Subcutaneous adipose tissue (tissue), 4 donors: Measurements from ENCODE around the gene GPRASP2. TPM values are rescaled to one million over a fixed set of nuclear protein-coding genes. Genes with fewer than 3 reads are reported as not detected.

ENCODE experiments used
- total RNA-seq, 4 donors: library from RNA; depleted of rRNA; stranded (reverse); fragments of >200 nt; gene quantifications; one replicate each; pipeline ENCODE4 v1.1.0, GENCODE V29; 2016
- TF ChIP-seq, protein P1 (sequence below): fragments of 450-650 bp; IDR thresholded peaks from one replicate; pipeline ENCODE4 v1.5.1; 2016; ENCODE audit warnings: low read depth, mild to moderate bottlenecking, control low read depth, antibody characterized with exemption, moderate library complexity

Gene GPRASP2
- 1 to 10 TPM; 1.8 to 6.8 (median 5.8) TPM for total RNA-seq

DNA sequence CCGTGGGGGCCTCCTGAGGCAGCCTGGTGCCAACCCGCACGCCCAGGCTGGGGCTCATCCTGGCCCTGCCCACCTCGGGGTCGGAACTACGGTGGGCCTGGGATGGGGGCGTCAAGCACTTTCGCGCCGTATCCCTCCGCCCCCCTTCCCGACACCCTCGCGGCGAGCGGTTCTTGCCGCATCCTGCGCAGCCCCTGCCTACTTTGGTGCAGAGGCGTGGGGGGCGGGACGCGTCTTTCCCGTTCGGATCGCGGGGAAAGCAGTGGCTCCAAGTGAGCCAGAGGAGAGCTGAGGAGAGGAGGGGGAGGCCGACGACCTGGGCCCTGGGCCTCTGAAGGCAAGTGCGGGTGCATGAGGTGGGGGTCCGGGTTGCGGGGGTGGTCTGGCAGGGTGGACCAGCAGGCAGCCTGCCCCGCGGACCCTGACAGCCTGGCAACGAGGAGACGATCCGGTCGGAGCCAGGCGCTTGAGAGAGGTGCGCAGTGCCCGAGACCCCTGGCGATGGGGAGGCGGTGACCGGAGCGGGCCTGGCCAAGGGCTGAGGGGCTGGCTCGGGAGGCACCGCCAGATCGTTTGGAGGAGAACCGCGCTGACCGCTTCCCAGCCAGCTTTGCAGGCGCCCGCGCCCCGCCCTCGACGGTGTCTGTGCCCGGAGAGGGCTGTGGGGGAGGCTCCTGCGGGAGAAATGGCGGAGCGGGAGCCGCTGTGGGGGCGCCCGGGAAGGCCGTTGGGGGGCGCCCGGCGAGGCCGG, at the start of gene GPRASP2:
GPRASP2 (plus strand) TSS at position 233 of the 751 bp plus-strand sequence. CDS start 2,422 bp downstream, outside the sequence.
- TF ChIP-seq, protein P1, sequence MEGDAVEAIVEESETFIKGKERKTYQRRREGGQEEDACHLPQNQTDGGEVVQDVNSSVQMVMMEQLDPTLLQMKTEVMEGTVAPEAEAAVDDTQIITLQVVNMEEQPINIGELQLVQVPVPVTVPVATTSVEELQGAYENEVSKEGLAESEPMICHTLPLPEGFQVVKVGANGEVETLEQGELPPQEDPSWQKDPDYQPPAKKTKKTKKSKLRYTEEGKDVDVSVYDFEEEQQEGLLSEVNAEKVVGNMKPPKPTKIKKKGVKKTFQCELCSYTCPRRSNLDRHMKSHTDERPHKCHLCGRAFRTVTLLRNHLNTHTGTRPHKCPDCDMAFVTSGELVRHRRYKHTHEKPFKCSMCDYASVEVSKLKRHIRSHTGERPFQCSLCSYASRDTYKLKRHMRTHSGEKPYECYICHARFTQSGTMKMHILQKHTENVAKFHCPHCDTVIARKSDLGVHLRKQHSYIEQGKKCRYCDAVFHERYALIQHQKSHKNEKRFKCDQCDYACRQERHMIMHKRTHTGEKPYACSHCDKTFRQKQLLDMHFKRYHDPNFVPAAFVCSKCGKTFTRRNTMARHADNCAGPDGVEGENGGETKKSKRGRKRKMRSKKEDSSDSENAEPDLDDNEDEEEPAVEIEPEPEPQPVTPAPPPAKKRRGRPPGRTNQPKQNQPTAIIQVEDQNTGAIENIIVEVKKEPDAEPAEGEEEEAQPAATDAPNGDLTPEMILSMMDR = no peak

DNA sequence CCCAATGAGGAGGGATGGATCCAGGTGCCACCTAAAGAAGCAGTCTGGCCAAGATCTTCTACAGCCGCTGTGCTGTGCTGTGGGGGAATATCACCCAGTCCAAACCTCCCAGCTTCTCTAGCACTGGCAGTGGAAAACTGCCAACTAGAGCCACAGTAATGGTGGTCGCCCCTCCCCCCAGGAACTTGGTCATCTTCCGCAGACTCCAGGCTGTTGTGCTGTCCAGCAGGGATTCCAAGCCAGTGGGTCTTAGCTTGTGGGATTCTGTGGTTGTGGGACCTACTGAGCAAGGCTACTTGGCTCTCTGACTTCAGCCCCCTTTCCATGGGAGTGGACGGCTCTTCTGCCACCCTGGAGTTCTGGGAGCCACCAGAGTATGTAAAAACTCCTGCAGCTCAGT, 42.7 kb upstream of the GPRASP2 start:
- TF ChIP-seq, protein P1 = no peak

DNA sequence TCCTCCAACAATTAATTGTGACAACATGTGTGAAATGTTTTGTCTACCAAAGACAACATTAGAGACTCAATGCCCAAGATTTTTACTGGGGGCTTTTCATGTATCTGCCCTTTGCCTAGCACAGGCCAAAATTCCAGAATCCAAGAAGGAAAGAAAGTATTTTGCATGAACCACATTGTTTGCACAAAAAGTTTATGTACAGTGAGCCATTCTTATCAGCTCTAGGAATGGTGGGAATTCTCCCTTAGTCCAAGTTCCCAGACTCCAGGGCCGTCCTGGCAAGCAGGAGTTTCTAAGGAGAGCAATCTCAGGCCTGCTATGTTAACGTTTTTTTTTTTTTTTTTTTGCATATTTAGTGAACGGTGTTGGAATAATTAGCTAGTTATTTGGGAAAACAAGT, 39.4 kb upstream of the GPRASP2 start:
- TF ChIP-seq, protein P1 = no peak

DNA sequence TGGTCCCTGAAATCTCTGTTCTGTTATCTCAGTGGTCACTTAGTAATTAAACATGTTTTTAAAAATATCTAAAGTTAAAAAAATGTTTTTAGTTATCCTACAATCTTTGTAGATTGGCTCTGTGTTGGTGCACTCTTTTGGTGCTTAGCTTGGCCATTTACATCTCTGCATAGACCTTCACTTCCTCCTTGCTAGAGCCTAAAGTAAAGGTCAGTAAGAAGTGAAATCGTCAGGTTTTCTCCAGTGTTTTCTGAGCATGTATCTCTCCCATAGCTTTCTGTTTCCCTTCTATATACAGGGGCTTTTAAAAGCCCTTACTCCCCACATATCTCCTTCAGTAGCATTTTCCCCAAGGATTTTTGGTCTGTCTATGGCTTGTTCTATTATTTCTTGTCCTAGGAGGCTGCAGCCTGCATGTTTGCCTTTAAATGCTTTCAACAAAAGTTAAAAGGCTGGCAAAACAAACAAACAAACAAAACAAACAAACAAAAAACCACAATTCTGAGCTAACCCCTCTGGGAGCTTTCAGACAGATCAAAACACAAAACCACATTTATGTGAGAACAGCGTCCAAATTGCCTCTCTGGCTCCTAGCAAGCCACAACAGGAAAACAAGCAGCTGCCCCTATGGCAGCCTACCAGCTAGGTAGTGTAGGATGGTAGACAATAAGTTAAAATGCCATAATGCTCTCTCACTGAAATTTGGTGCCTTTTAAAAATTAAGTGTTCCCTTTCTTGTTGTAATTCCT, 27.3 kb upstream of the GPRASP2 start:
- TF ChIP-seq, protein P1 = no peak

DNA sequence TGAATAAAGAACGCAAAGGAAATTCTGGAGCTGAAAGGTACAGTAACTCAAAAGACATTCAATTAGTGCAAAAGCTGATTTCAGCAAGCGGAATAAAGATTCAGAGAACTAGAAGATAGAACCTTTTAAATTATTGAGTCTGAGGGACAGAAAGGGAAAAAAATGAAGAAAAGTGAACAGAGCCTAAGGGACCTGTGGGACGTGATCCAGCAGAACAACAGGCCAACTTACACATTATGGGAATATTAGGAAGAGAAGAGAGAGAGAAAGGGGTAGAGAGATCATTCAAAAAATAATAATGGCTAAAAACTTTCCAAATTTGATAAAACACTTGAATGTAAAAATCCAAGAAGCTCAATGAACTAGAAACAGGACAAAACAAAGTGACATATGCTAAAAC, 17.5 kb upstream of the GPRASP2 start:
- TF ChIP-seq, protein P1 = no peak

DNA sequence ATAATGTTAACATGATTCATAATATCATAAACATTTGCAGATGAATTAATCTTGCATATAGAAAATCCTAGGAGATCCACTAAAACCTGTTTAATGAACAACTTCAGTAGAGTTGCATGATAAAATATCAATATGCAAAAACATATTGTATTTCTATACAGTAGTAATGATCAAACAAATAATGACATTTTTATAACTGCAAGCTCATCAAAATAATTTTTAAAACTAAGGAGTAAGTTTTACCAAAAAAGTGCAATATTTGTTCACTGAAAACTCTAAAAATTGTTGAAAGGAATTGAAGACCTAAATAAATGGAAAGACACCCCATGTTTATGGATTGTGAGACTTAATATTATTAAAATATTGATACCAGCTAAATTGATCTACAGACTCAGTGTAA, 15.9 kb upstream of the GPRASP2 start:
- TF ChIP-seq, protein P1 = no peak

DNA sequence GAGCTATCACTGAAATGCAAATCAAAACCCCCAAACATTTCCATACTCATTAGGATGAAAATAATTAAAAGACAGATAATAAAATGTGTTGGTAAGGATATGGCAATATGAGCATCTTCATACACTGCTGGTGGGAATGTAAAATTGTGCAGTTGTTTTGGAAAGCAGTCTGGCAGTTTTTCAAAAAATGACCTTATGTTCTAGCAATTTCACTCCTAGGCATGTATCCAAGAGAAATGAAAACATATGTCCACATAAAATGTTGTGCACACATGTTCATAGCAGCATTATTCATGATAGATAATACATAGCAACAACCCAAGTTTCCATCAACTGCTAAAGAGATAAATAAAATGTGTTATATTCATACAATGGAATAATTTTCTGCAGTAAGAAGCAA, 14.8 kb upstream of the GPRASP2 start:
- TF ChIP-seq, protein P1 = no peak
